ENCODE data around the gene WNT3.

WNT3 gene

DNA sequence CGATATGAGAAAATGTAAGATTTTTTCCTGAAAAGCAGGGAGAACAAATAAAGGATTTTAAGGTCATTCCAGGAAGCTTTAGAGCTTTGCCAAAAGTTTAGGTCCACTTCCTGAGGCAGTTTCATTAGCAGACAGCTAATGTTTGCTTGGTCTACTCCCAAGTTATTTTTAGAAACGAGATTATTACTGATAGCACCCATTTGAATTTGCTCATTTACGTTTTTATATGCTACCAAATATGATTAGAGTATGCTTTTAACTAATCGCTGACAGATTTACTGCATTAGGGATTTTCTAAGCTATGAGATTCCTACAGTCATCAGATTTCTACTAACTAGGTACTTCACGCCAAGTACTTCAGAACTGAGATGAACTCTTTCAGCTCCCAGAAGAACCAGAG, 98.1 kb downstream of the WNT3 start:
- H3K9me2 ChIP-seq (ENCODE audit: low read depth, low read length): no peaks in the 10 kb centered on the region
- no peak overlapping the region for H3K4me3 ChIP-seq (ENCODE audit: low read depth, low read length, poor library complexity, severe bottlenecking)
- peaks cover 58% of the 10 kb centered on the region for H3K36me3 ChIP-seq (ENCODE audit: insufficient read depth, low read length)
- H3F3A ChIP-seq (ENCODE audit: insufficient read depth, low read length): no peaks in the 10 kb centered on the region
- H3K4me1 ChIP-seq (ENCODE audit: insufficient read depth, low read length, severe bottlenecking): peaks cover 7% of the 10 kb centered on the region
- H3K27ac ChIP-seq (ENCODE audit: low read depth, low read length, poor library complexity, severe bottlenecking): peak overlapping the region; percentile 45
- H2AFZ ChIP-seq (ENCODE audit: low read length): no peak overlapping the region
- no peak overlapping the region for H3K9ac ChIP-seq (ENCODE audit: low read length)
- no peak overlapping the region for H3K4me2 ChIP-seq (ENCODE audit: low read length)
- no peaks in the 10 kb centered on the region for H3K79me2 ChIP-seq (ENCODE audit: insufficient read depth, low read length)
- H4K20me1 ChIP-seq (ENCODE audit: insufficient read depth, low read length): no peaks in the 10 kb centered on the region
- no peaks in the 10 kb centered on the region for H3K9me3 ChIP-seq (ENCODE audit: low read length)
- TF ChIP-seq, protein P1, sequence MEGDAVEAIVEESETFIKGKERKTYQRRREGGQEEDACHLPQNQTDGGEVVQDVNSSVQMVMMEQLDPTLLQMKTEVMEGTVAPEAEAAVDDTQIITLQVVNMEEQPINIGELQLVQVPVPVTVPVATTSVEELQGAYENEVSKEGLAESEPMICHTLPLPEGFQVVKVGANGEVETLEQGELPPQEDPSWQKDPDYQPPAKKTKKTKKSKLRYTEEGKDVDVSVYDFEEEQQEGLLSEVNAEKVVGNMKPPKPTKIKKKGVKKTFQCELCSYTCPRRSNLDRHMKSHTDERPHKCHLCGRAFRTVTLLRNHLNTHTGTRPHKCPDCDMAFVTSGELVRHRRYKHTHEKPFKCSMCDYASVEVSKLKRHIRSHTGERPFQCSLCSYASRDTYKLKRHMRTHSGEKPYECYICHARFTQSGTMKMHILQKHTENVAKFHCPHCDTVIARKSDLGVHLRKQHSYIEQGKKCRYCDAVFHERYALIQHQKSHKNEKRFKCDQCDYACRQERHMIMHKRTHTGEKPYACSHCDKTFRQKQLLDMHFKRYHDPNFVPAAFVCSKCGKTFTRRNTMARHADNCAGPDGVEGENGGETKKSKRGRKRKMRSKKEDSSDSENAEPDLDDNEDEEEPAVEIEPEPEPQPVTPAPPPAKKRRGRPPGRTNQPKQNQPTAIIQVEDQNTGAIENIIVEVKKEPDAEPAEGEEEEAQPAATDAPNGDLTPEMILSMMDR (IDR thresholded peaks at IDR 0.05; ENCODE audit: low read length): no peak
- TF ChIP-seq EZH2 (IDR thresholded peaks at IDR 0.05; ENCODE audit: borderline replicate concordance, low read length): no peak
- no peaks in the 10 kb centered on the region for H3K27me3 ChIP-seq (ENCODE audit: insufficient read depth, low read length)

DNA sequence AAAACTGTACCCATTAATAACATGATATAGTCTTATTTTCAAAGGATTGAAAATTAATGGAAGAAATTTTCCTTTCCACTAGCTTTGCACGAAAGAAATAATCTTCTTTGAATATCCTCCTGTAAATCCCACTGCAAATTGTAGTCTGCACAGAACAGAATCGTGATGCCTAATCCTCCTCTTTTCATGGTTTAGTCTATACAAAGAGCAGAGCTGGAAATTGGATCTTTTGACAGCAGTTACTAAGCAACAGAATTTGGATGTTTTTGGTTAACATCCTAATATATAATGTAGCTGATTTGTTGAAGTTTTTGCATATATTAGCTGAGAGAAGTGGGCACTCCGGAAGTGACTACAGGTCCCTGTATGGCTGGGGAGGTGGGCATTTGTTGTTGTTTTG, 98.6 kb downstream of the WNT3 start:
- H3K9me3 ChIP-seq (ENCODE audit: low read length): no peaks in the 10 kb centered on the region
- no peaks in the 10 kb centered on the region for H3F3A ChIP-seq (ENCODE audit: insufficient read depth, low read length)
- TF ChIP-seq EZH2 (IDR thresholded peaks at IDR 0.05; ENCODE audit: borderline replicate concordance, low read length): no peak
- TF ChIP-seq, protein P1 (IDR thresholded peaks at IDR 0.05; ENCODE audit: low read length): no peak
- no peaks in the 10 kb centered on the region for H3K79me2 ChIP-seq (ENCODE audit: insufficient read depth, low read length)
- peaks cover 63% of the 10 kb centered on the region for H3K36me3 ChIP-seq (ENCODE audit: insufficient read depth, low read length)
- no peak overlapping the region for H3K4me2 ChIP-seq (ENCODE audit: low read length)
- peaks cover 7% of the 10 kb centered on the region for H3K4me1 ChIP-seq (ENCODE audit: insufficient read depth, low read length, severe bottlenecking)
- H3K9me2 ChIP-seq (ENCODE audit: low read depth, low read length): no peaks in the 10 kb centered on the region
- H3K4me3 ChIP-seq (ENCODE audit: low read depth, low read length, poor library complexity, severe bottlenecking): no peak overlapping the region
- no peak overlapping the region for H3K9ac ChIP-seq (ENCODE audit: low read length)
- H3K27ac ChIP-seq (ENCODE audit: low read depth, low read length, poor library complexity, severe bottlenecking): no peak overlapping the region
- H4K20me1 ChIP-seq (ENCODE audit: insufficient read depth, low read length): no peaks in the 10 kb centered on the region
- H2AFZ ChIP-seq (ENCODE audit: low read length): no peak overlapping the region
- H3K27me3 ChIP-seq (ENCODE audit: insufficient read depth, low read length): no peaks in the 10 kb centered on the region

DNA sequence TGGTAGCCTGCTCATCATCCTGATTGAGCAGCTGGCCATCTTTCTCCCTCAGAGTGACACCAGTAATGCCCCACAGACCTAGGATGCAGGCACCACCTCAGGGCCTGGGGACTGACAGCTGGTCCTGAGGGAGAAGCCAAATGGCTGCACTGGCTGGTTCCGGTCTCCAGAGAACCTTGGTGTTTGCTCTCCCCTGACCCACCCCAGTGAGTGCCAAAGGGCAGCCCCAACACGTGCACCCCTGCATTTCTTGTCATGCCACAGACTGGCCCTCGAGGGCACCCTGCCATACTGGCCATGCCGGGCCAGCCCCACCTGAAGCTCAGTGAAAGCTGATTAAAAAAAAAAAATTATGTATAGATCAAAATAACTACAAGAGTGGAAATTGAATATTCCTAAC, 100.5 kb downstream of the WNT3 start:
- peaks cover 7% of the 10 kb centered on the region for H3K4me1 ChIP-seq (ENCODE audit: insufficient read depth, low read length, severe bottlenecking)
- no peaks in the 10 kb centered on the region for H4K20me1 ChIP-seq (ENCODE audit: insufficient read depth, low read length)
- no peak overlapping the region for H3K9ac ChIP-seq (ENCODE audit: low read length)
- H2AFZ ChIP-seq (ENCODE audit: low read length): no peak overlapping the region
- TF ChIP-seq, protein P1 (IDR thresholded peaks at IDR 0.05; ENCODE audit: low read length): no peak
- TF ChIP-seq EZH2 (IDR thresholded peaks at IDR 0.05; ENCODE audit: borderline replicate concordance, low read length): no peak
- no peaks in the 10 kb centered on the region for H3F3A ChIP-seq (ENCODE audit: insufficient read depth, low read length)
- peaks cover 67% of the 10 kb centered on the region for H3K36me3 ChIP-seq (ENCODE audit: insufficient read depth, low read length)
- H3K4me2 ChIP-seq (ENCODE audit: low read length): no peak overlapping the region
- H3K9me3 ChIP-seq (ENCODE audit: low read length): no peaks in the 10 kb centered on the region
- H3K27me3 ChIP-seq (ENCODE audit: insufficient read depth, low read length): no peaks in the 10 kb centered on the region
- H3K9me2 ChIP-seq (ENCODE audit: low read depth, low read length): no peaks in the 10 kb centered on the region
- no peak overlapping the region for H3K27ac ChIP-seq (ENCODE audit: low read depth, low read length, poor library complexity, severe bottlenecking)
- H3K79me2 ChIP-seq (ENCODE audit: insufficient read depth, low read length): no peaks in the 10 kb centered on the region
- H3K4me3 ChIP-seq (ENCODE audit: low read depth, low read length, poor library complexity, severe bottlenecking): no peak overlapping the region

All from OCI-LY1 (cell line).